Epithelial cell of prostate (primary cell): ENCODE results near the gene HIPK1.

ENCODE experiments used
- DNase-seq: peaks from one replicate; pipeline ENCODE4 v3.0.0-alpha.2; 2011; ENCODE audit warnings: low read depth, low spot score
- H3K27ac ChIP-seq: fragments of 450-650 bp; 2 replicates; pipeline ENCODE4 v1.5.1; 2017; ENCODE audit warnings: mild to moderate bottlenecking

HIPK1 gene

DNA sequence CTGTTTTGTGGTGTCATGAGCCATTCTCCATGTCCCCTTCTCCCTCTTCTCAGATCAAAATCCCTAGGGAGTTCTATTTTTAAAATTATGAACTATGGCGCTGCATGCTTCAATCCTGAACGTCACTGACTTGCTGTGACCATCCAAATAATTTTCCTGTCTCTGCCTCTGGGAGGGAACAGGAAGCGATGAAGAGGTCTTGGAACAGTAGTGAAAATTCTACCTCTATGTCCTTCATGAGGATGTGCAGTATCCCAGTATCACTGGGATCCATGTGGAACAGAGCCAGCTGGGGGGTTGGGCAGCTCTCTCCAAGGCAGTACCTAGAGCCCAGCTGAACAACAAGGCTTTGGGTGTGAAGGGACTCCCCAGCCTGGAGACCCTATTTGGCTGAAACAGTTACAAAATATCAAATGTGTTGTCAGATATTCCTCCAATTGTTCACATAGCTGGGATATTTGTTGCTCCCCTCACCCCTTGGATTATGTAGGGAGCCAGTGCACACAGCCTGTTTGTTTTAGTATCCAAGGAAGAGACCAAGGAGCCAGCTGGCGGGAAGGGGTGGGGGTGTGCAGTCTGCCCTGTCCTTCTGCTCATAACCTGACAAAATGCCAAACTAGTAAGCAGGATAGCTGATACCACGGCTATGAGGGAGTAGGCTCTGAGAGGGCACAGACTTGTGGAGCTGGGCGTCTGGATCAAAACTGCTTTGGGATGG is 16.4 kb upstream of the HIPK1 start:
- H3K27ac ChIP-seq = no peak overlapping the region
- DNase-seq = no peak

GRCh38 chr1:113913312-113913668 is 15.8 kb upstream of the HIPK1 start:
- DNase-seq = no peak
- H3K27ac ChIP-seq = no peak overlapping the region

- H3K27ac ChIP-seq = no peak overlapping the region
- DNase-seq = no peak
Measured at GRCh38 chr1:113913887-113914664, 15.0 kb upstream of the HIPK1 start.

DNA sequence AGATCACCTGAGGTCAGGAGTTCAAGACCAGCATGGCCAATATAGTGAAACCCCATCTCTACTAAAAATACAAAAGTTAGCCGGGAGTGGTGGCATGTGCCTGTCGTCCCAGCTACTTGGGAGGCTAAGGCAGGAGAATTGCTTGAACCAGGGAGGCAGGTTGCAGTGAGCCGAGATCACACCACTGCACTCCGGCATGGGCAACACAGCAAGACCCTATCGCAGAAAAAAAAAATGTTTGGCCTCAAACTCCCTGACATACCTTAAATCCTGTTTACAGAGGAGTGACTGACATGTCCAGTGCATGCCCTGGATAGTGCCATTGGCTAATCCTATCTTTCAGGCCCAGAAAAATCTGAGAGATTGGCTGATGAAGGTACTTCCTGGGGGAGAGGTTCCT is 12.2 kb upstream of the HIPK1 start:
- DNase-seq = no peak
- H3K27ac ChIP-seq = no peak overlapping the region

- peak overlapping the region; percentile 17 for H3K27ac ChIP-seq
- peak; percentile 83 for DNase-seq
Measured at GRCh38 chr1:113917400-113918082, 11.6 kb upstream of the HIPK1 start.

DNA sequence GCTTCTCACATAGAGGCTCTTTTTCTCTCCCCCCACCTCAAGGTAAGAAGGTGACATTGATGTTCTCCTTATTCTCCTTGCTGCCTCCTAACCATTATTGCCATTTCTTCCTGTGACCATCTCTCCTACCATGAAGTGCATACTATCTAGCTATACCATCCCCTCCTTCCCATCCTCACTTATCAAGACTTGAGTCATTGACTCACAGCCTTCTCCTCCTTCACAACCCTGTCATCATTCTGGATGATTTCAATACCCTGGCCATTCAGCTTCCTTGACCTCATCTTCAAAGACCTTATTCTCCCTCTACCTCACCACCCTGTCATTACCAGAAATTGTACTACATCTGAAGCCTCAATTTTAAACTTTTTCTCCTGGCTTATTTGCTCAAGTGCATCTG is 10.9 kb upstream of the HIPK1 start:
- DNase-seq = no peak
- H3K27ac ChIP-seq = no peak overlapping the region

DNA sequence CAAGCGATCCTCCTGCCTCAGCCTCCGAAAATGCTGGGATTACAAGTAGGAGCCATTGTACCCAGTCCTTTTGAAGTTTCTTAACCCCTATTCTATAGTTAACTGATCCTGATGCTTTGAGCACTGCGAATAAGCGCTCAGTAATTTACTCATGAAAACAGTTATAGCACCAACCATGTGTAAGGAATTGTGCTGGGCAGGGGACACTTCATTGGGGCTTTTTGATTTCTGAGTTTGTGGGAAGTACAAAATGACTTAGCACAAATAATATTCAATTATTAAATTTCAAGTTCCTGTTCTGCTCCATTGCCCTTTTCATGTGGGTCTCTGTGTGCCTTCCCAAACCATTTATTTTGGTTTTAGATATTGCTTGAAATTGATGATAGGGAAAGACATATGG is 6.2 kb upstream of the HIPK1 start:
- DNase-seq = no peak
- H3K27ac ChIP-seq = no peak overlapping the region

DNA sequence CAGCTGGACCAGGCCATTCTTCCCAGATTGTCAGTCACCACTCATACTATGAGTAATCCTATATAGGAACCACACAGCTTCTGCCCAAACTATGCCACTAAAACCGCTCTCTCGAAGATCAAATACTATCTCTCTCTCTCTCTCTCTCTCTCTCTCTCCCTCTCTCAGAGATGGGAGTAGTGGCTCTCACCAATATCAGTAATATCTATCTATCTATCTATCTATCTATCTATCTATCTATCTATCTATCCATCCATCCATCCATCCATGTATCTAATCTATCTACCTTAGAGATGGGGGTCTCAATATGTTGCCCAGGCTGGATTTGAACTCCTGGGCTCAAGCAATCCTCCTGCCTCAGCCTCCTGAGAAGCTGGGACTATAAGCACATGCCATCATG is 4.7 kb upstream of the HIPK1 start:
- no peak for DNase-seq
- H3K27ac ChIP-seq = no peak overlapping the region

GRCh38 chr1:113928187-113928930 is 765 bp upstream of the HIPK1 start:
- DNase-seq = no peak
- H3K27ac ChIP-seq = peak overlapping the region; percentile 69

- no peak for DNase-seq
Measured at GRCh38 chr1:113929750-113930498, 800 bp downstream of the HIPK1 start.

GRCh38 chr1:113930499-113931161 is 1.5 kb downstream of the HIPK1 start:
- peak overlapping the region; percentile 69 for H3K27ac ChIP-seq
- DNase-seq = no peak

More at GRCh38 chr1:113929750-113930498, 800 bp downstream of the HIPK1 start:
- H3K27ac ChIP-seq = peak overlapping the region; percentile 69

GRCh38 chr1:113931451-113931851 is 2.3 kb downstream of the HIPK1 start:
- H3K27ac ChIP-seq = peak overlapping the region; percentile 69
- no peak for DNase-seq

DNA sequence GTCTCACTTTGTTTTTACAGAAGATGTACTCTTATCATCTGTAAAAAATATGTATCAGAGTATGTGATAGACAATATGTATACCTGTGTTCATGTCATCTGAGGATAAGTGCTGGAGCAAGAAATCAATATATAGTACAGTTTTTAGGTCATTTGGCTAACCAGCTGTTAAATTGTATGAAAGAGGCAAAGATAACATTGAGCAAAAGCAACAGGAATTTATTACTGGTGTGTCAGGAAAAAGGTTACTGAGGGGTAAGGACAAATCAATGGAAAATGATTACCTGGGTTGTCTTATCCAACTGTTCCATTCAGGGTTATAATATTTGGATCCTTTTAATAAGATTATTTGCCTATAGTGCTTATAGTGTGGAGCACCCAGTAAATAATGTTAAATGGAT is 4.9 kb downstream of the HIPK1 start:
- DNase-seq = no peak
- no peak overlapping the region for H3K27ac ChIP-seq

DNA sequence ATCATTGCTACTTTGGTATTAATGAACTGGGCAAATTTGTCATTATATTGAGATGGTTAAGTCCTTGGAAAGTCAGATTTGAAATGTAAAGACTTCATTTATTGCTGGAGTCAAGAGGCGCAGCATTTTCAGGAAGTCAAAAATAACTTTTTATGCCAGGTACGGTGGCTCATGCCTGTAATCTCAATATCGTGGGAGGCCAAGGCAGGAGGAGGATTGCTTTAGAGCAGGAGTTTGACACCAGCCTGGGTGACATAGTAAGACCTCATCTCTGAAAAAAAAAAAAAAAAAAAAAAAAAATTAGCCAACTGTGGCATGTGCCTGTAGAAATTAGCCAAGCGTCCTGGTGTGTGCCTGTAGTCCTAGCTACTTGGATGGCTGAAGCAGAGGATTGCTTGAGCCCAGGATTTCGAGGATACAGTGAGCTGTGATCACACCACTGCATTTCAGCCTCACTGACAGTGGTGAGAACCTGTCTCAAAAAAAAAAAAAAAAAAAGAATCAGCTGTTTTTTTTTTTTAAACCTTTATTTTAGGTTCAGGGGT is 5.5 kb downstream of the HIPK1 start:
- H3K27ac ChIP-seq = no peak overlapping the region
- DNase-seq = no peak

GRCh38 chr1:113935176-113935575 is 6.1 kb downstream of the HIPK1 start:
- no peak overlapping the region for H3K27ac ChIP-seq

DNA sequence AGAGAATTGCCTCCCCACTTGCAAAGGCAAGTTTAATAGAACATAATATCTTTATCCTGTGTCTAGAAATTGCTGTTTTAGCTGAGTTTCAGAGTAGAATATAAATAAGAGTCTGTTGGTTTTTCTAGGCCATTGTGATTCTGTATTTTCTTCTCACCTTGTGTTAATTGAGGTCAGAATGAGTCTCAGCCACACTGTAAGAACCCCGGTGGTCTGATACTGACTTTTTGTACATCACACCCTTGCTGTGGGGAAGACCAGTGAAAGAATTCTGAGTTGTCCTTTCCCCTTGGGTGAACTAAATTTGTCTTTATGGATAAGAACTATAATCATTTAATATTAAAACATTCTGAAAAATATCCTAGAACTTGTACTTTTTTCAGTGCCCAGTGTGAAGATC is 6.8 kb downstream of the HIPK1 start:
- H3K27ac ChIP-seq = no peak overlapping the region

More at GRCh38 chr1:113935176-113935575, 6.1 kb downstream of the HIPK1 start:
- DNase-seq = no peak

DNA sequence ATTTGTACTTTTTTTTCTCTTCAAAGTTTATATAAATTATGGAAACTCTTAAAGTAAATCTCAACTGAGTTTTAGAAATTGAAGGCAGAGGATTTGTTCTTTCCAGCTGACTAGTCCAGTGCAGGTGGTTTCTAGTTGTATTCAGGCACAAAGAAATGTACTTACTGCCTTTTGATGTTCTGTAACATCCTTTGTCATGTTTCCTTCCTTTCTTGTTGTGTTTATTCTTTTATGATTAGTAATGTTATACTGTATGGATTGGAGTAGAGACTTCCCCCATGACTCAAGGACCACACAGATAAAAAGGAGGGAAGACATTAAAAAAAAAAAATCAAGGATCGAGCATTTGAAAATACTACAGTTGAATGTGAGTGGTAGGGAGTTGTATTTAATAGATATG is 8.0 kb downstream of the HIPK1 start:
- no peak overlapping the region for H3K27ac ChIP-seq
- DNase-seq = no peak

More for the DNA sequence above, 6.8 kb downstream of the HIPK1 start:
- no peak for DNase-seq

DNA sequence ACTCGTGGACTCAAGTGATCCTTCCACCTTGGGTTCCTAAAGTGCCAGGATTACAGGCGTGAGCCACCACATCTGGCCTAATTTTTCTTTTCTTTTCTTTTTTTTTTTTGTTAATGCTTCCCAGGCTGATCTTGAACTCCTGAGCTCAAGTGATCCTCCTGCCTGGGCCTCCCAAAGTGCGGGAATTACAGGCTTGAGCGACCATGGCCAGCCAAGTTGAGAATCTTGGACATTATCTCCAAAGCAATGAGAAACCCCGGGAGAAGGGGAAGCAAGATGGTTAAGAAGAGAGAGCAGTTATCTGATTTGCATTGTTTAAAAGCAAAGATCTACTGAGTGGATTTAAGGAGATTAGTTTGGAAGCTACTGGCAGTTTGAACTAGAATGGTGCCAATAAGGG is 9.1 kb downstream of the HIPK1 start:
- DNase-seq = no peak
- H3K27ac ChIP-seq = no peak overlapping the region
